GM12873 (cell line): ENCODE measurements around the gene ENAH.

Source experiments
- TF ChIP-seq, protein P1 (sequence below): IDR thresholded peaks from 2 replicates; pipeline ENCODE4 v1.5.1; 2012; ENCODE audit warnings: low read depth, mild to moderate bottlenecking, moderate library complexity, low read length, control low read depth; ENCODE audit not compliant: insufficient read depth; ENCODE audit errors: missing control alignments

The ENAH gene

DNA sequence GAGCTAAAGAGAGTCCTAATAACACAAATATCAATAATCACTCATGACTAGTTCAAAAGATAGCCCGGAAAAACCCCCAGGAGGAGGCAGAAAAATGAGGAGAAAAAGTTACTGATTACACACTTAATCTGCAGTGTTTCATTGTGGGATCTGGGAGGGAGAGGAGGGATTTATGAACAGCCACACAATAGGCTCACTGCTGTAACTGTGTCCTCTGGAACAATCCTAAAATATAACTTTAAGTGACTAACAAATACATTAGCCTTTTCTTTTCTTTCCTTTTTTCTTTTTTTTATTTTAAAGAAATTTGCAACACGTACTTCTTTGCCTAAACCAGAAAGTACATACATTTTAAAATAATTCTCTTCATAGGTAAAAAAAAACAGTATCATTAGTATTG, 118.8 kb downstream of the ENAH start:
- TF ChIP-seq, protein P1, sequence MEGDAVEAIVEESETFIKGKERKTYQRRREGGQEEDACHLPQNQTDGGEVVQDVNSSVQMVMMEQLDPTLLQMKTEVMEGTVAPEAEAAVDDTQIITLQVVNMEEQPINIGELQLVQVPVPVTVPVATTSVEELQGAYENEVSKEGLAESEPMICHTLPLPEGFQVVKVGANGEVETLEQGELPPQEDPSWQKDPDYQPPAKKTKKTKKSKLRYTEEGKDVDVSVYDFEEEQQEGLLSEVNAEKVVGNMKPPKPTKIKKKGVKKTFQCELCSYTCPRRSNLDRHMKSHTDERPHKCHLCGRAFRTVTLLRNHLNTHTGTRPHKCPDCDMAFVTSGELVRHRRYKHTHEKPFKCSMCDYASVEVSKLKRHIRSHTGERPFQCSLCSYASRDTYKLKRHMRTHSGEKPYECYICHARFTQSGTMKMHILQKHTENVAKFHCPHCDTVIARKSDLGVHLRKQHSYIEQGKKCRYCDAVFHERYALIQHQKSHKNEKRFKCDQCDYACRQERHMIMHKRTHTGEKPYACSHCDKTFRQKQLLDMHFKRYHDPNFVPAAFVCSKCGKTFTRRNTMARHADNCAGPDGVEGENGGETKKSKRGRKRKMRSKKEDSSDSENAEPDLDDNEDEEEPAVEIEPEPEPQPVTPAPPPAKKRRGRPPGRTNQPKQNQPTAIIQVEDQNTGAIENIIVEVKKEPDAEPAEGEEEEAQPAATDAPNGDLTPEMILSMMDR, result no peak

DNA sequence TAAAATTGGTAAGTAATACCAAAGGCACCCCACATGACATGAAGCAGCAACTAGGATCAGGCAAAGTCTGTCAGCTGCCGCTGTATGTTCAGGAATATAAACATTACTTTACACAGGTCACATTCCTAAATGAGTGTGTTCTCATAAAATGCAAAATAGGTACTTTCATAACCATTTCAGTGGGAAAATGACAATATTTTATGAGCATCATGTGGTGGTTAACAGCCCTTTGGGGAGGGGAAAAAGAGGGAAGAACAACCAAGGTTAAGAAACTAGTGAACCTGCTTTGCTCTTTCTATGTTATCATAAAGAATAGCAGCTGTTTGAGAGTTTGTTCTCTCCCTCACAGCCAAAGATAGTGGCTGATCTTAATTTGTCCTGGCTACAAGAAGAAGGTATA, 119.7 kb downstream of the ENAH start:
- TF ChIP-seq, protein P1, result no peak

DNA sequence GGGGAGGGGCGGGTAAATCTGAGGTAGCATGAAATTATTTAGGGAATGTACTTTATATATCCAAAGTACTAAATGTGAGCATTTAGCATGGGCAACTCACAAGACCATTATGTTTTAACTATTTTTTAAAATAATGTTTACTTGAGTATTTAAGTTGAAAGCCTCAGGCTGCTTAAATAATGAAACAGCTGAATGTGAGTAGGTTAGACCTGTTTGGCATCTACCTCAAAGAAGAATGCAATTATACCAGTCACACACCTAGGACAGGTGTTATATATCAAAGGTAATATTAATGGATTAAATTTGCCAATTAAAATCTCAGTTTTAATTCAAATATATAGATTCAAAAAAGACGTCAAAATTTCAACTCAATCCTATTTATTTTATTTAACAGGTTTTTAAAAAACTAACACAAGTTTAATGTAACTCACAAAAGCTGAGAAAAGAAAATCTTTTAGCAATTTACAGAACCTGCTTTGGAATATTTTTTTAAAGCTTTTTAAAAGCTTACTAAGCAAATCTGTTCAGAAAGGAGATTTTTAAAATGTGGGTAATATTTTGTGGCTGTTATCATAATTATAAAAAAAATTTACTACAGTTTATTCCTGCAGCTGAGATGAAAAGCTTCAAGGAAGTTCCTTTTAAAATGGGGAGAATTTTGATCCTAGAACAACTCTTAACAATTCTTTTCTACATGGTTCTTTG, 120.5 kb downstream of the ENAH start:
- TF ChIP-seq, protein P1, result no peak

DNA sequence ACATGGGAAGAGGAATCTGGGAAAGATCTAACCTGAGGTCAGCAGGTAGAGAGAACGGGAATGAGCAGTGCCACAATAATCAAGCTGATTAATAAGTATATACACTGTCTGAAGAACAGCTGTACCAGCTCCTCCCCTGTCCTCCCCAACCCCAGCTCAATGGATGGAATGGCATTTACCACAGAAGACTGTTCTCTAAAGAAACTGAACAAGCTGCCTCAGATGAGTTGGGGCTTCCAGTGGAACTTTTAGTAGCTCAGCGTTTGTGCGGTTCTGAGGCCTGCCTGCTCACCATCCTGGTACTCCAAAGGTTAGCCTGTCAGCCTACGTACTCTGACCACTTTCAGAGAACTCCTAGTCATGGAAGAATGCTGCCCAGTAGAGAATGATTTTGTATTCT, 123.2 kb downstream of the ENAH start:
- TF ChIP-seq, protein P1, result no peak

DNA sequence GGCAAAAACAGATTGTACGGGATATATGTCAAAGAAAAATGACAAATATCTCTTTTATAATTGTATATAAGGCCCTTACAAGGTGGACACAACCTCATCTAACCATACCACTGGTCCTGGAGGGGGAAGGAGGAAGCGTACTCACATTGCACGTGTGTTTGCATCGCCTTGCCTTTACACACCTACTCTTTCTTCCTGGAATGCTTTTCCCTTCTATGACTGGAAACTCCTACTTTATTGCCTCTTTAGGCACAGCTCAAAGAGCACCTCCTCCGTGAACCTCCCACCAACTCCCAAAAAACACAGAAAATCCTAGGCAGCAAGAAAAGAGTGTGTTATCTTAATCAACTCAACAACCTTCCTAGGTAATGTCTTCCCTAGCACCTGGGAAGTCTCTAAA, 125.3 kb downstream of the ENAH start:
- TF ChIP-seq, protein P1, result no peak

DNA sequence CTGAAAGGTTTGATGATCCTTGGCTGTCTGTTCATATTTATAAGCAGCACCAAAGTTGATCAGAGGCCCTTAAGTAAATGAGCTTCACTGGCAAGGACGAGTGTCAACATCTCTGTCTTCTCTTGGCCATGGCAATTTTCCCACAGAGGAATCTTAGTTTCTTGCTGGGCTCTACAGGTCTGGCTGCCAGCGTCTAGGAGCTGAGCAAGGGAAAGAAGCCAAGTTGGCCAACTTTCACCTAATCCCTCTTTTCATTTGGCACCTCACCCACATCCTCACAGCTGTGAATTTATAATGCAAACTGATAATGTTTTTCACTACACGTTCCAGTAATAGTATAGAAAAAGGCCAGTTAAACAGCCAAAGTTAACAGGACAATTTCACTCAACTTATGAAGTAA, 126.0 kb downstream of the ENAH start:
- TF ChIP-seq, protein P1, result no peak

DNA sequence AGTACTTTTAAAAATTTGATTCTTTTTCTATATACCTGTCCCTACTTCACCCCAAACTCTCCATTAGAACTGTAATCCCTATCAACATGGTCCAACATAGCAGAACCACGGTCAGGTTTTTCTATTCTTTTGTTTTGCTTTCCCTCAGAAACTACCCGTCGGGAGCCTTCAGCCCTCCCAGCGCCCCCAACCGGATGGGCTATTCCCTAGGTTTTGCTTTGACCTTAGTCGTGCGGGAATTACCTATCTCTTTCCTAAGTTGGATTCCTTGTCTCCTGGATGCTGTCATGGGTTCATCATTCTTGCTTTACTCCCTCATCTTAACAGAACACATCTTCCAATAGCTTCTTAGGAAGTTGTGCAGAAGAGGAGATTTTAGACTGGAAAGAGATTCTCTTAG, 127.5 kb downstream of the ENAH start:
- TF ChIP-seq, protein P1, result no peak
